SK-N-SH treated with all-trans-retinoic acid at 6 μM for 48 hours (cell line): ENCODE measurements around the gene DLL4.

Experiments used
- ATAC-seq: fragments of 200-7000 bp; cut with Tn5 transposase; 3 replicates; pipeline ENCODE4 v1.9.1; 2020; ENCODE audit warnings: mild to moderate bottlenecking, moderate library complexity
- ARNTL ChIP-seq: fragments of 450-650 bp; formaldehyde crosslinking; IDR thresholded peaks from 2 replicates; pipeline ENCODE4 v1.5.0; 2020; ENCODE audit warnings: low read depth, mild to moderate bottlenecking, moderate library complexity, borderline replicate concordance
- BACH2 ChIP-seq: fragments of 250-450 bp; sonication (Bioruptor Pico); IDR thresholded peaks from 2 replicates; pipeline ENCODE4 v1.9.0; 2021; ENCODE audit warnings: mild to moderate bottlenecking, borderline replicate concordance
- CSDC2 ChIP-seq: fragments of 250-450 bp; sonication (Bioruptor Pico); IDR thresholded peaks from 2 replicates; pipeline ENCODE4 v1.5.0; 2020; ENCODE audit warnings: mild to moderate bottlenecking, moderate library complexity
- ESRRG ChIP-seq: fragments of 250-450 bp; sonication (Bioruptor Pico); IDR thresholded peaks from 2 replicates; pipeline ENCODE4 v1.6.1; 2021; ENCODE audit warnings: mild to moderate bottlenecking
- GLIS3 ChIP-seq: fragments of 250-450 bp; sonication (Bioruptor Pico); IDR thresholded peaks from 2 replicates; pipeline ENCODE4 v1.5.0; 2020; ENCODE audit warnings: mild to moderate bottlenecking, moderate library complexity
- ISL1 ChIP-seq: fragments of 250-450 bp; sonication (Bioruptor Pico); IDR thresholded peaks from 2 replicates; pipeline ENCODE4 v2.1.2; 2022; ENCODE audit warnings: mild to moderate bottlenecking, moderate library complexity
- OSR1 ChIP-seq: fragments of 250-450 bp; sonication (Bioruptor Pico); IDR thresholded peaks from 2 replicates; pipeline ENCODE4 v1.8.0; 2022; ENCODE audit warnings: moderate library complexity, mild to moderate bottlenecking, inconsistent platforms
- PPARA ChIP-seq: fragments of 250-450 bp; sonication (Bioruptor Pico); IDR thresholded peaks from 2 replicates; pipeline ENCODE4 v1.5.0; 2020; ENCODE audit warnings: mild to moderate bottlenecking, borderline replicate concordance
- RARB ChIP-seq: fragments of 250-450 bp; sonication (Bioruptor Pico); IDR thresholded peaks from 2 replicates; pipeline ENCODE4 v1.8.0; 2021; ENCODE audit warnings: mild to moderate bottlenecking, moderate library complexity
- SNAI2 ChIP-seq: fragments of 250-450 bp; sonication (Bioruptor Pico); IDR thresholded peaks from 2 replicates; pipeline ENCODE4 v1.5.0; 2020; ENCODE audit warnings: mild to moderate bottlenecking, moderate library complexity
- TCF4 ChIP-seq: fragments of 250-450 bp; sonication (Bioruptor Pico); IDR thresholded peaks from 2 replicates; pipeline ENCODE4 v1.8.0; 2021; ENCODE audit warnings: mild to moderate bottlenecking, moderate library complexity, borderline replicate concordance
- TOX ChIP-seq: fragments of 250-450 bp; sonication (Bioruptor Pico); IDR thresholded peaks from 2 replicates; pipeline ENCODE4 v1.8.0; 2021; ENCODE audit warnings: mild to moderate bottlenecking, moderate library complexity, borderline replicate concordance
- ZC3H10 ChIP-seq: fragments of 250-450 bp; sonication (Bioruptor Pico); IDR thresholded peaks from 2 replicates; pipeline ENCODE4 v1.5.1; 2021; ENCODE audit warnings: mild to moderate bottlenecking, moderate library complexity
- ZFP3 ChIP-seq: fragments of 250-450 bp; sonication (Bioruptor Pico); IDR thresholded peaks from 2 replicates; pipeline ENCODE4 v1.5.0; 2020; ENCODE audit warnings: mild to moderate bottlenecking, moderate library complexity
- ZFP30 ChIP-seq: fragments of 450-650 bp; formaldehyde crosslinking; IDR thresholded peaks from 2 replicates; pipeline ENCODE4 v1.5.0; 2022; ENCODE audit warnings: mild to moderate bottlenecking, moderate library complexity
- ZNF565 ChIP-seq: fragments of 450-650 bp; formaldehyde crosslinking; conservative IDR thresholded peaks from 2 replicates; pipeline ENCODE4 v1.5.0; 2020; ENCODE audit warnings: low read depth, mild to moderate bottlenecking, moderate library complexity
- ZNF70 ChIP-seq: fragments of 450-650 bp; formaldehyde crosslinking; IDR thresholded peaks from 2 replicates; pipeline ENCODE4 v1.5.0; 2020; ENCODE audit warnings: mild to moderate bottlenecking, moderate library complexity
- ZNF8 ChIP-seq: fragments of 450-650 bp; formaldehyde crosslinking; IDR thresholded peaks from 2 replicates; pipeline ENCODE4 v1.5.0; 2020; ENCODE audit warnings: mild to moderate bottlenecking, moderate library complexity
- TF ChIP-seq, protein P1 (sequence below): fragments of 250-450 bp; sonication (Bioruptor Pico); IDR thresholded peaks from 2 replicates; pipeline ENCODE4 v1.5.1; 2020; ENCODE audit warnings: low read depth, mild to moderate bottlenecking, moderate library complexity
- TF ChIP-seq, protein P2 (sequence below): fragments of 250-450 bp; sonication (Bioruptor Pico); IDR thresholded peaks from 2 replicates; pipeline ENCODE4 v1.5.1; 2021; ENCODE audit warnings: mild to moderate bottlenecking, moderate library complexity

DLL4 gene

DNA sequence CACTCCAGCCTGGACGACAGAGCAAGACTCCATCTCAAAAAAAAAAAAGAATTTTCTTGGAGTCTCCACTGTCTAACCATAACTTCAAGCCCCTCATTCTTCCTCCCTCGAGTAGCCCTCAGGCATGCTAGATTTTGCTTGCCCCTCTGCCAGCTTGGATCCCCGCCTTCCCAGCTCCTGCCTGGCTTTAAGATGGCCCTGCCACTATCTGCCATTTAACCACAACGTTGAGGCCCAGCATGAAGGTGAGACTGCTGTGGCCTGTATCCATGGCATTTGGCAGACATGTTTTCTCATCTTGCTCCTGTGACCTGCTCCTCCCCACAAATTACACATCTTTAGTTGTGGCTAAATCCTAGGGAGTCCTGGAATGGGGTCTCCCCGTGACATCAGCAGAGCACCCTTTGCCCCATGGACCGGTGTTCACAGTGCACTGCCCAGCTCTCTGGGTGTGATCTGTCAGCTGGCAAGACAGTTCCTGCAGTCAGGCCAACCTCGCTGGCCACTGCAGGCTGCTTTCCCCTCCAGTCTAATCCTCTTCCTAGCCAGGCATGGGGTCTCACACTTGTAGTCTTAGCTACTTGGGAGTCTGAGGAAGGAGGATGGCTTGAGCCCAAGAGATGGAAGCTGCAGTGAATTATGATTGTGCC lies 24.5 kb upstream of the DLL4 start:
- ATAC-seq = no peak
- no peak for TF ChIP-seq GLIS3 (CRISPR knock-in tag)

DNA sequence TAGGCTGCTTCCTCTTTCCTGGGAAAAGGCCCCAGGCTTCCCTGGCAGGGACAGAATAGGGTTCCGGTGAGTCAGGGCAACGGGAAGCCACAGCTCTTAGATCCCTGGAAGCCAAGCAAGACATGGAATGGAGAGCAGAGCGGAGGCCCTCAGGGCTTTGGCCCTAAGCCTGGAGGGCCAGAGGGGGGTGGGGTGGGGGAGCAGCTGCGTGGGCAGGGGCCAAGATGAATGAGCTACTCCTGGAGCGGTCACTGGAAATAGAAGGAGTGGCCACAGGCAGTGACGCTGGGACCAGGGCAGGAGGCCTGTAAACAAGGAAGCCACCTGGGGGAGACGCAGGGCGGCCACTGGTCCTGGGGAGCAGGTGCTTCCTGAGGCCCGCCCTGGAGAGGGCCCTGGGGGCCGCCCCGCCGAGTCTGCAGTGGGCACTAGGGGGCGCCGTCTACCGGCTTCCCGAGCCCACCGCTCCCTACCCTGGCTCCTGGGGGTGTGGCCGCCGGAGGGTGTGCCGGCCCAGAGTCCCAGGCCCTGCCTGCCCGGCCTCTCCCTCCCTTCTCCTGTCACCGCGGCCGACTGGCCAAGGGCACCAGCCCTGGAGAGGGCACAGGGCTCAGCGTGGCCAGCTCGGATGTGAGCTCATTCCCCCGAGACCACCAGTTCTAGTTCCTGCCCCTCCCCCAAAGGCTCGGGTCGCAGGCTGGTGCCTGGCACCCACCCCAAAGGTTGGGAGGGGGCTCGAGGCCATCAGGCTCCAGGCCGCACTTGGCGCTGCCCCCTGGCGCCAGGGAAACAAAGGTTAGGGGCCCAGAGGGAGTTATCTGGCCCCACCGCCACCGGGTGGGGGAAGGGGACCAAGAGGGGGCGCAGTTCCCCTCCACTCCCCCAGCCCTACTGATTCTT lies 22.8 kb upstream of the DLL4 start:
- peak; percentile 89 for ATAC-seq
- no peak for TF ChIP-seq OSR1 (CRISPR knock-in tag)
- no peak for TF ChIP-seq ZFP30
- no peak for TF ChIP-seq ZNF8 (CRISPR knock-in tag)
- TF ChIP-seq RARB (CRISPR knock-in tag) = no peak
- TF ChIP-seq ZFP3 (CRISPR knock-in tag) = no peak
- no peak for TF ChIP-seq BACH2 (CRISPR knock-in tag)
- TF ChIP-seq TCF4 = no peak
- no peak for TF ChIP-seq ISL1

DNA sequence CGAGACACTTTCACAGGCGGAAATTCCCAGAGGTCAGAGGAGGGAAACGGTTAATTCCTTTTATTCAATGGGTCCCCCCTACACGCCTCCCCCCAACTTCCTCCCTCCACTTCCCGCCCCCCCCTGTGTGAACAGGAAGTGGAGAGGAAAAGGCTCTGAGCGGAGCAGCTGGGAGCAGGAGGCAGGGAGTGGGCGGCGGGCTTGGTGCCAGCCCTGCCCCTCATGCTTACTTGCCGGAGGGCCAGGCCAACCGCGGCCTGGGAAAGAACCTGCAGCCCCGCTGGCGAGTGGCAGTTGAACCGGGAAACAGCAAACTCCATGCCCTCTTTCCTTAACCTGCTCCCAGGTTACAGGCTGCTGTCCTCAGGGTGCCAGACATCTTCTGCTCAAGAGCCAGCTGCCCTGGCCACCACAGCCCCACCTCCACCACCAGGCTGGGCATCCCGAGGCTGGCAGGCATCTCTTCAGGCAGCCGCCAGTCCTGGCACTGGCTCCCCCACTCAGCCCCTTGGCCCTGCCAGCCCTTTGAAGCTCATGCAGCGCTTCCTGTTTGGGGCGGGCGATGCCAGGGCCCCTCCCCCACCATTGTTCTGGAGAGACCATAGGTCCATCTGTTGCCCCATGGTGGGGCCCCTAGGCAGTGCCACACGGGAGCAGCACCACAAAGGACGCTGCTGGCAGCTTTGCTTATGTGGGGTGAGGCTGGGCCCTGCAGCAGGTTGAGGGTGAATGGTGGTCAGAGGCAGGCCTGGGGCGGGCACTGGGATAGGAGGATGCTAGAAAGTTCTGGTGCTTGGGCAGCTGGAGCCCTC lies 21.9 kb upstream of the DLL4 start:
- peak; percentile 1; the same call in 2 of the 3 replicates for ATAC-seq
- TF ChIP-seq PPARA (CRISPR knock-in tag) = no peak
- TF ChIP-seq ESRRG (CRISPR knock-in tag) = no peak
- TF ChIP-seq ARNTL (CRISPR knock-in tag) = no peak
- TF ChIP-seq TOX = no peak
- no peak for TF ChIP-seq GLIS3 (CRISPR knock-in tag)
- TF ChIP-seq OSR1 (CRISPR knock-in tag) = no peak
- no peak for TF ChIP-seq CSDC2 (CRISPR knock-in tag)
- TF ChIP-seq BACH2 (CRISPR knock-in tag) = no peak
- TF ChIP-seq ZNF565 (CRISPR knock-in tag) = no peak
- TF ChIP-seq, protein P1, sequence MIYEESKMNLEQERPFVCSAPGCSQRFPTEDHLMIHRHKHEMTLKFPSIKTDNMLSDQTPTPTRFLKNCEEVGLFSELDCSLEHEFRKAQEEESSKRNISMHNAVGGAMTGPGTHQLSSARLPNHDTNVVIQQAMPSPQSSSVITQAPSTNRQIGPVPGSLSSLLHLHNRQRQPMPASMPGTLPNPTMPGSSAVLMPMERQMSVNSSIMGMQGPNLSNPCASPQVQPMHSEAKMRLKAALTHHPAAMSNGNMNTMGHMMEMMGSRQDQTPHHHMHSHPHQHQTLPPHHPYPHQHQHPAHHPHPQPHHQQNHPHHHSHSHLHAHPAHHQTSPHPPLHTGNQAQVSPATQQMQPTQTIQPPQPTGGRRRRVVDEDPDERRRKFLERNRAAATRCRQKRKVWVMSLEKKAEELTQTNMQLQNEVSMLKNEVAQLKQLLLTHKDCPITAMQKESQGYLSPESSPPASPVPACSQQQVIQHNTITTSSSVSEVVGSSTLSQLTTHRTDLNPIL = no peak
- no peak for TF ChIP-seq SNAI2
- TF ChIP-seq ZFP30 = no peak
- TF ChIP-seq RARB (CRISPR knock-in tag) = no peak
- TF ChIP-seq ZNF70 = no peak

DNA sequence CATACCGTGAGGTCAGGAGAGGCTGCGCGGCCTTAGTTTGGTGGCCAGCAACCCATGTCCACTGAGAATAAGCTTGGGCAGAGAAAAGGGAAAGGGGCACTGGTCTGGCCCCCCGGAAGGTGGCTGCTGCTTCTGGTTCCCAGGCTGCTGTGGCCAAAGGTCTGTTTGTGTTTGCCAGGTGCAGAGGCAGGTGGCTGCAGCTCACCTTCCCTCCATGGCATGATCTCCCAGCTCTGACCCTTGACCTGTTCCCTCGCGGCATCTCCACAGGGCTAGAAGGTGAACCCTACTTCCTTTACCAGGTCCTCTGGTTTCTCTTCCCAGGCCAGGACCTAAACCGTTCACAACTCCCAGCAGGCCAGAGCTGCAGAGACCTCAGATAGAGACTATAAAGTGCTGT lies 21.0 kb upstream of the DLL4 start:
- no peak for ATAC-seq
- no peak for TF ChIP-seq ZFP3 (CRISPR knock-in tag)
- no peak for TF ChIP-seq ESRRG (CRISPR knock-in tag)
- TF ChIP-seq ZNF70 = no peak
- TF ChIP-seq ZNF565 (CRISPR knock-in tag) = no peak
- TF ChIP-seq ZC3H10 (CRISPR knock-in tag) = no peak
- no peak for TF ChIP-seq ISL1
- TF ChIP-seq, protein P2, sequence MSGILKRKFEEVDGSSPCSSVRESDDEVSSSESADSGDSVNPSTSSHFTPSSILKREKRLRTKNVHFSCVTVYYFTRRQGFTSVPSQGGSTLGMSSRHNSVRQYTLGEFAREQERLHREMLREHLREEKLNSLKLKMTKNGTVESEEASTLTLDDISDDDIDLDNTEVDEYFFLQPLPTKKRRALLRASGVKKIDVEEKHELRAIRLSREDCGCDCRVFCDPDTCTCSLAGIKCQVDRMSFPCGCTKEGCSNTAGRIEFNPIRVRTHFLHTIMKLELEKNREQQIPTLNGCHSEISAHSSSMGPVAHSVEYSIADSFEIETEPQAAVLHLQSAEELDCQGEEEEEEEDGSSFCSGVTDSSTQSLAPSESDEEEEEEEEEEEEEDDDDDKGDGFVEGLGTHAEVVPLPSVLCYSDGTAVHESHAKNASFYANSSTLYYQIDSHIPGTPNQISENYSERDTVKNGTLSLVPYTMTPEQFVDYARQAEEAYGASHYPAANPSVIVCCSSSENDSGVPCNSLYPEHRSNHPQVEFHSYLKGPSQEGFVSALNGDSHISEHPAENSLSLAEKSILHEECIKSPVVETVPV (CRISPR knock-in tag) = no peak

DNA sequence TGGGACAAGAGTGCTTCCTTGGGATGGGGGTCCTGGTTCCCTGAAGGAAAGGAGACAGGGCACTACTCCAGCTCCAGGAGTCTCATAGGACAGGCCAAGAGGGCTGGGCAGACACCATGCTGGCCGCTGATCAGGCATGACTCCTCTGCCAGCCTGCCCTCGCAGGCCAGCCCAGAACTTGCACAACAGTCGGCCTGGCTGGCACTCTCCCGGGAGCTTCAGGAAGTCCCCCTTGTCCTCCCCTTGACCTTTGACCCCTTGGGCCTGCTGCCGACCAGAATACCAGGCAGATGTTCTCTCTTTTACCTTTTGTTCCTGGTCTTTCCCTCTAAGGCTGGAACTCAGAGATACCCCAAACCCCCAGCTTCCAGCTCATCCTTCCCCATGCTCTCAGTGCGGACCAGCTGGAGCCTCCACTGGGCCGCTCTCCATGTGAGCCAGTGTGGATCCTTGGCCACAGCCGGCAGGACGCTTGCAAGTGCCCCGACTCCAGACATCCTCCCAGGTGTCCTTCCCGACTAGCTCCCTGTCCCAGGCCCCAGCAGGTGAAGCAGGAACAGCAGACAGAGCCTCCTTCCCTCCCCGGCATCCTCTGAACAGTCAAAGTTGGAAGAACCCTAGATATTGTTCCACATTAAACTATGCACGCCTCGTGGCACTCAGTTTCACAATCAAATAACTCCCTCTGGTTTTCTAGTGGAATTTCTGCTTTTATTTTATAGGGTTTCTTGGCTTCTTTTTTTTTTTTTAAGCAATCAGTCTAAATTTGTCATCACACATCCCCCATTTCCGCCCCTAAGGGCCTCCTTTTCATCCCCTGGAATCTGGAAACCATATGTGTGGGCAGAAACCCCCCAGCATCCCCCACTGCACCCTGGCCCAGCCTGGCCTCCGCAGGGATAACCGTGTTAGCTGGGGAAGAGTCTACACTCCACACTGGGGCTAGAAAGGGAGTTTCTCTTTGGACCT lies 19.2 kb upstream of the DLL4 start:
- no peak for ATAC-seq
- TF ChIP-seq, protein P2 (CRISPR knock-in tag) = no peak
- 0 out of 2 replicates have a peak, but pooled peaks have one; percentile 22 for TF ChIP-seq TCF4
